Measurements from ENCODE around the gene ASTN2.
"Not testable (repeated sequence)": the region's sequence is repeated elsewhere in the genome, so short reads cannot be mapped to it uniquely, and the experiment has no call there.

The ASTN2 gene

DNA sequence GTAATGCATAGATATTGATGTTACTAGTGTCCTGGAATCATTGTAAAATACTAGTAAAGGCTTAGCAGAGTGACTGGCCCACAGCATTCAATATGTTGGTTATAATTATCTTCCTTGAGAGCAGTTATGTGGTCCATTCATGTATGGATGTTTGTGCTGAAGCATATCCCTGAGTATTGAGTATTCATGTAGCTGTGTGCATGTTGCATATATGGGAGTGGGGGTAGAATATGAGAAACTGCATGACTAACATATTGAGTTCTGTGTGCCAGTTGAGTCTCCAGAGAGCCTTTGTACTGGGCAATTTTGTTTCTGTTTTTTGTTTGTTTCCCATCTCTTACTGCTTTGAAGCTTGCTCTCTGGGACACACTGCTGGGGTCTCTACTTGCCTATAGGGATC lies 950.4 kb downstream of the ASTN2 start:
- Histone ChIP-seq H3K27ac (ENCODE audit: low read depth, low read length) (no peak overlapping the region), H3K4me3 (ENCODE audit: low read depth, low read length) (no peak overlapping the region), H3K27me3 (ENCODE audit: insufficient read depth, low read length) (no peaks in the 10 kb centered on the region), H3K36me3 (ENCODE audit: insufficient read depth, low read length) (no peaks in the 10 kb centered on the region), H2AFZ (ENCODE audit: low read length, unreplicated experiment) (no peak overlapping the region), H3K4me1 (ENCODE audit: control insufficient read depth, insufficient read depth, low read length, unreplicated experiment) (no peaks in the 10 kb centered on the region), H3K79me2 (ENCODE audit: control insufficient read depth, insufficient read depth, low read length, unreplicated experiment) (no peaks in the 10 kb centered on the region)

DNA sequence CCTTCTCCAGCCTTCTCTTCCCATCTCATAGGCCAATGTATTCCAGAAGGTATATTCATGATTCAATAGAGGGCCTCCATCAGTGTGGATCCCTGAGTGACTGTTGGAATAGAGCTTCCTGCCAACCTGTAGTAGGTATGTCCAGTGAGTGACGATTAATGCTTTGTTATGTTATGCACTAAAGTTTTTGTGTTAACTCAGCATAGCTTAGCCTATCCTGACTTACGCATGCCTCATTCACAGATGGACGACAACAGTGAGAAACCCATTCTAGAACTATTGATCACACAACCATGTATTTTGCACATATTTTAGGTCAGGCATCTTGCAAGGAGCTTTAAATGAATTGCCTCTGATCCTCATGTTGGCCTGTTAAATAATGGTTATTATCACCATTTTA lies 953.2 kb downstream of the ASTN2 start:
- H3K27me3 ChIP-seq (ENCODE audit: insufficient read depth, low read length), result no peaks in the 10 kb centered on the region
- H3K79me2 ChIP-seq (ENCODE audit: control insufficient read depth, insufficient read depth, low read length, unreplicated experiment), result no peaks in the 10 kb centered on the region
- no peak overlapping the region for H2AFZ ChIP-seq (ENCODE audit: low read length, unreplicated experiment)
- no peaks in the 10 kb centered on the region for H3K36me3 ChIP-seq (ENCODE audit: insufficient read depth, low read length)
- H3K27ac ChIP-seq (ENCODE audit: low read depth, low read length), result no peak overlapping the region
- H3K4me1 ChIP-seq (ENCODE audit: control insufficient read depth, insufficient read depth, low read length, unreplicated experiment), result no peaks in the 10 kb centered on the region
- no peak overlapping the region for H3K4me3 ChIP-seq (ENCODE audit: low read depth, low read length)

DNA sequence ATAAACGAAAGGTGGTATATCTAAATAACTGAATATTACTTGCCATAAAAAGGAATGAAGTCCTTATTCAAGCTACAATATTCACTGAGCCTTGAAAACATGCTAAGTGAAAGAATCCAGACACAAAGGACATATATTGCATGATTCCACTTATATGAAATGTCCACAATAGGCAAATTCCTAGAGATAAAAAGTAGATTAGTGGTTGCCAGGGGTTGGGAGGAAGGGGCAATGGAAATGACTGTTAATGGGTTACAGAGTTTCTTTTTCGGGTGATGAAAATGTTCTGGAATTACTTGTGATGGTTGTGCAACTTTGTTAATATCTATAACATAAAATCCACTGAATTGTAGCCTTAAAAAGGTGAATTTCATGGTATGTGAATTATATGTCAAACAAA lies 954.8 kb downstream of the ASTN2 start:
- Histone ChIP-seq H3K4me3 (ENCODE audit: low read depth, low read length) (no peak overlapping the region), H3K4me1 (ENCODE audit: control insufficient read depth, insufficient read depth, low read length, unreplicated experiment) (no peaks in the 10 kb centered on the region), H2AFZ (ENCODE audit: low read length, unreplicated experiment) (no peak overlapping the region), H3K36me3 (ENCODE audit: insufficient read depth, low read length) (no peaks in the 10 kb centered on the region), H3K79me2 (ENCODE audit: control insufficient read depth, insufficient read depth, low read length, unreplicated experiment) (no peaks in the 10 kb centered on the region), H3K27ac (ENCODE audit: low read depth, low read length) (no peak overlapping the region), H3K27me3 (ENCODE audit: insufficient read depth, low read length) (no peaks in the 10 kb centered on the region)

DNA sequence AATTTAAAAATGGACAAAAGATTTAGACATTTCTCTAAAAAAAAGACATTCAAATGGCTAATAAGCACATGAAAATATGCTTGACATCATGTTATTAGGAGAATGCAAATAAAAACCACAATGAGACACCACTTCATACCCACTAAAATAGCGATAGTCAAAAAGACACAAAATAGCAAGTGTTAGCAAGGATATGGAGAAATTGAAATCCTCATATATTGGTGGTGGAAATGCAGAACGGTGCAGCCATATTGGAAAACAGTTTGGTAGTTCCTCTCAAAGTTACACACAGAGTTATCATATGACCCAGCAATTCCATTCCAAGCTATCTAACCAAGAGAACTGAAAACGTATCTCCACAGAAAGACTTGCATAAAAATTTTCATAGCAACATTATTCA lies 955.3 kb downstream of the ASTN2 start:
- Histone ChIP-seq H2AFZ (ENCODE audit: low read length, unreplicated experiment) (no peak overlapping the region), H3K79me2 (ENCODE audit: control insufficient read depth, insufficient read depth, low read length, unreplicated experiment) (no peaks in the 10 kb centered on the region), H3K4me1 (ENCODE audit: control insufficient read depth, insufficient read depth, low read length, unreplicated experiment) (no peaks in the 10 kb centered on the region), H3K27ac (ENCODE audit: low read depth, low read length) (no peak overlapping the region), H3K27me3 (ENCODE audit: insufficient read depth, low read length) (no peaks in the 10 kb centered on the region), H3K4me3 (ENCODE audit: low read depth, low read length) (no peak overlapping the region), H3K36me3 (ENCODE audit: insufficient read depth, low read length) (no peaks in the 10 kb centered on the region)

DNA sequence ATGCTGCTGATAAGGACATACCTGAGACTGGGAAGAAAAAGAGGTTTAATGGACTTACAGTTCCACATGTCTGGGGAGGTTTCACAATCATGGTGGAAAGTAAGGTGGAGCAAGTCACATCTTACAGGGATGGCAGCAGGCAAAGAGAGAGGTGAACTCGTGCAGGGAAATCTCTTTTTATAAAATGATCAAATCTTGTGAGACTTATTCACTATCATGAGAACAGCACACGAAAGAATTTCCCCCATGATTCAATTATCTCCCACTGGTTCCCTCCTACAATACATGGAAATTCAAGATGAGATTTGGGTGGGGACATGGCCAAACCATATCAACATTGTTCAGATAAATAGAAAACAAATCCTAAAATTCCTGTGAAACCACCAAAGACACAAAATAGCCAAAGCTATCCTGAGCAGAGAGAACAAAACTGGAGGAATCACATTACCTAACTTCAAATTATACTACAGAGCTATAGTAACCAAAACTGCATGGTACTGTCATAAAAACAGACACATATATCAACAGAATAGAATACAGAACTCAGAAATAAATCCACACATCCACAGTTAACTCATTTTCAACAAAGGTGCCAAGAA lies 958.3 kb downstream of the ASTN2 start:
- Histone ChIP-seq H3K79me2 (ENCODE audit: control insufficient read depth, insufficient read depth, low read length, unreplicated experiment) (no peaks in the 10 kb centered on the region), H3K4me3 (ENCODE audit: low read depth, low read length) (no peak overlapping the region), H3K27ac (ENCODE audit: low read depth, low read length) (no peak overlapping the region), H3K27me3 (ENCODE audit: insufficient read depth, low read length) (no peaks in the 10 kb centered on the region), H2AFZ (ENCODE audit: low read length, unreplicated experiment) (no peak overlapping the region), H3K36me3 (ENCODE audit: insufficient read depth, low read length) (no peaks in the 10 kb centered on the region), H3K4me1 (ENCODE audit: control insufficient read depth, insufficient read depth, low read length, unreplicated experiment) (peaks cover 12% of the 10 kb centered on the region)

DNA sequence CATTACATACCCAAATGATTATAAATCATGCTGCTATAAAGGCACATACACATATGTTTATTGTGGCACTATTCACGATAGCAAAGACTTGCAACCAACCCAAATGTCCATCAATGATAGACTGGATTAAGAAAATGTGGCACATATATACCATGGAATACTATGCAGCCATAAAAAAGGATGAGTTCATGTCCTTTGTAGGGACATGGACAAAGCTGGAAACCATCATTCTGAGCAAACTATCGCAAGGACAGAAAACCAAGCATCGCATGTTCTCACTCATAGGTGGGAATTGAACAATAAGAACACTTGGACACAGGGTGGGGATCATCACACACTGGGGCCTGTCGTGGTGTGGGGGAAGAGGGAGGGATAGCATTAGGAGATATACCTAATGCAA lies 960.3 kb downstream of the ASTN2 start:
- not testable (repeated sequence) for H3K79me2 ChIP-seq (ENCODE audit: control insufficient read depth, insufficient read depth, low read length, unreplicated experiment); H3K36me3 ChIP-seq (ENCODE audit: insufficient read depth, low read length)

DNA sequence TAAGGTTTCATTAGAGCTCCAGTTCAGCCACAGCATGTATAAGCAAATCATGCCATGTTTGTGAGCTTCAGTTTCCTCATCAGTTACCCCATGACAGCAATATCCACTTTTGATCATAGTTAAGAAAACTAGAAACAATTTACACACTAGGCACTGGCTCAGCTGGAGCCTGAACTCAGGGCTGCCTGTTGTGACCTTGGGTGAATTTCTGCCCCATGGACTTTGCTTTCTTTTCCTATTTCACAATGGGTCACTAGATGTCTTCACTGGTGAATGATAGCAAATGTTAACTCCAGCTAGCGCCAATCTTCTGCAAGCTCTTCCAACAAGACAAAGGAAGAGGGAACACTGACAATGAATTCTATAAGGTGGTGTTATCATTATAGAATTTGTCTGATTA lies 961.1 kb downstream of the ASTN2 start:
- no peak overlapping the region for H2AFZ ChIP-seq (ENCODE audit: low read length, unreplicated experiment)
- no peak overlapping the region for H3K27ac ChIP-seq (ENCODE audit: low read depth, low read length)
- peaks cover 32% of the 10 kb centered on the region for H3K4me1 ChIP-seq (ENCODE audit: control insufficient read depth, insufficient read depth, low read length, unreplicated experiment)
- H3K27me3 ChIP-seq (ENCODE audit: insufficient read depth, low read length), result no peaks in the 10 kb centered on the region
- no peaks in the 10 kb centered on the region for H3K79me2 ChIP-seq (ENCODE audit: control insufficient read depth, insufficient read depth, low read length, unreplicated experiment)
- H3K36me3 ChIP-seq (ENCODE audit: insufficient read depth, low read length), result no peaks in the 10 kb centered on the region
- H3K4me3 ChIP-seq (ENCODE audit: low read depth, low read length), result no peak overlapping the region

More for the DNA sequence above, 960.3 kb downstream of the ASTN2 start:
- H3K27ac ChIP-seq (ENCODE audit: low read depth, low read length); H2AFZ ChIP-seq (ENCODE audit: low read length, unreplicated experiment); H3K27me3 ChIP-seq (ENCODE audit: insufficient read depth, low read length); H3K4me3 ChIP-seq (ENCODE audit: low read depth, low read length): not testable (repeated sequence)
- peaks cover 32% of the 10 kb centered on the region for H3K4me1 ChIP-seq (ENCODE audit: control insufficient read depth, insufficient read depth, low read length, unreplicated experiment)

DNA sequence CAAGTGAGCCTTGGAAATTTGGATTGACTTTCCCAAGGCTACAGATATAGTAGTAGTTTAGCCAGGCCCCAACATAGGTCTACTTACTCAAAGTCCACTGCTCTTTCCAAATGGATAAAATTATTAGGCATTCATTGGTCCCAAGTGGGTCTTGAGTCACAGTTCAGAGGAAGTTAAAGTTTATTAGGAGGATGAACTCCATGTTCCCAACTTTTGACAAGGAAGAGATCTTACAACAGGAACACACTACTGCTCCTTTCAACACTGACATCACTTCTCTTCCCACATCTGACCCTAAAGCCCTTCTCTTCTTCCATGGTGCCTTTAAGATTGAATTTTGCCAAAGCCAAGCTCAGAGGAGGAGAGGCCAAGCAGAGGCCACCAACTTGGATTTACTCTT lies 962.2 kb downstream of the ASTN2 start:
- peaks cover 32% of the 10 kb centered on the region for H3K4me1 ChIP-seq (ENCODE audit: control insufficient read depth, insufficient read depth, low read length, unreplicated experiment)
- no peaks in the 10 kb centered on the region for H3K79me2 ChIP-seq (ENCODE audit: control insufficient read depth, insufficient read depth, low read length, unreplicated experiment)

DNA sequence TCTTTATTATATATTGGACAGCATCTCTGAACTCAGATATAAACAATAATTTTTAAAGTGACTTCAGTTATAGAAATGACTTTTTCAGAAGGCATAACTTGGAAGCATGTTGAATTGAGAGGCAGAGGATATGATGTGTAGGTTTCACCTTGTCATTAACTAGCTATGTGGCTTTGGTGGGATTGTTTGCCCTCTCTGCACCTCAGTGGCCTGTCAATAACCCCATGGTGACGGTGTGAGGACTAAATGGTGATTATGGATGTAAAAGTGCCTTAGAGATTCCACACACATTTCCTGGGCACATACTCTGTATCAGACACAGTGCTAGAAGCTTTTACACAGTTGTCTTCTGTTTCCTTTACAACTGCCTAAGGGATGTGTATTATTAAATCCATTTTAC lies 962.6 kb downstream of the ASTN2 start:
- no peaks in the 10 kb centered on the region for H3K36me3 ChIP-seq (ENCODE audit: insufficient read depth, low read length)
- H2AFZ ChIP-seq (ENCODE audit: low read length, unreplicated experiment), result no peak overlapping the region
- no peak overlapping the region for H3K4me3 ChIP-seq (ENCODE audit: low read depth, low read length)
- H3K27me3 ChIP-seq (ENCODE audit: insufficient read depth, low read length), result no peaks in the 10 kb centered on the region
- H3K4me1 ChIP-seq (ENCODE audit: control insufficient read depth, insufficient read depth, low read length, unreplicated experiment), result peaks cover 32% of the 10 kb centered on the region
- H3K27ac ChIP-seq (ENCODE audit: low read depth, low read length), result 0 out of 2 replicates have a peak overlapping the region, but pooled peaks have one; percentile 9
- no peaks in the 10 kb centered on the region for H3K79me2 ChIP-seq (ENCODE audit: control insufficient read depth, insufficient read depth, low read length, unreplicated experiment)

More for the DNA sequence above, 962.2 kb downstream of the ASTN2 start:
- Histone ChIP-seq H3K27ac (ENCODE audit: low read depth, low read length) (peak overlapping the region; percentile 9; the same call in 1 of the 2 replicates), H3K36me3 (ENCODE audit: insufficient read depth, low read length) (no peaks in the 10 kb centered on the region), H3K4me3 (ENCODE audit: low read depth, low read length) (no peak overlapping the region), H2AFZ (ENCODE audit: low read length, unreplicated experiment) (no peak overlapping the region), H3K27me3 (ENCODE audit: insufficient read depth, low read length) (no peaks in the 10 kb centered on the region)

DNA sequence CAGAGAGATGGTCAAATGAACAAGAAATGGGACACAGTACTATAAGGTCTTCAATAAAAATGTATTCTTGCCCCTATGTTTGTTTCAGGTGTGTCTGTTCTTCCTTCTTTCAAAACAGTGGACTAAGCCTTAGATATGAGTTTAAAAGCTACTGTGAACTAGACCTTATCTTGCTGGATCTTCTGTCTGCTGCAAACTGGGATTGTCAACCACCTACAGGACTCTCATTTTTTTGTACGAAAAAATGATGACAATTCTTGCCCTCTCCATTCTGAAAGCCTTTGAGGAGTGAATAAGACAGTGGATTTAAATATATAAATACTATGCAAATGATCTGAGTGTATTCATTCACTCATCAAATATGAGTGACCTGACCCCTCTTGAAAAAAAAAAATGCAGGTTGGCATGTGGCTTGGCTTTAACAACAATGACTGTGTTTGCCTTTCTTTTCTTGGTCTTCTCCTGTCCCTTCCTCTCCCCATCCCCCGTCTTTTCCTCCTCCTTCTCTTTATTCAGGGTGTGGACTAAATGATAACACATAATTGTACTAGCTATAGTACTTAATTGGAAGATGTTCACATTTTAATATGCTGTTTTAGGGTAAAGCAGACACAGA lies 963.2 kb downstream of the ASTN2 start:
- peaks cover 32% of the 10 kb centered on the region for H3K4me1 ChIP-seq (ENCODE audit: control insufficient read depth, insufficient read depth, low read length, unreplicated experiment)
- no peaks in the 10 kb centered on the region for H3K27me3 ChIP-seq (ENCODE audit: insufficient read depth, low read length)
- H3K79me2 ChIP-seq (ENCODE audit: control insufficient read depth, insufficient read depth, low read length, unreplicated experiment), result no peaks in the 10 kb centered on the region
- no peak overlapping the region for H3K4me3 ChIP-seq (ENCODE audit: low read depth, low read length)
- H3K36me3 ChIP-seq (ENCODE audit: insufficient read depth, low read length), result no peaks in the 10 kb centered on the region
- H2AFZ ChIP-seq (ENCODE audit: low read length, unreplicated experiment), result no peak overlapping the region
- peak overlapping the region; percentile 70; the same call in 1 of the 2 replicates for H3K27ac ChIP-seq (ENCODE audit: low read depth, low read length)

DNA sequence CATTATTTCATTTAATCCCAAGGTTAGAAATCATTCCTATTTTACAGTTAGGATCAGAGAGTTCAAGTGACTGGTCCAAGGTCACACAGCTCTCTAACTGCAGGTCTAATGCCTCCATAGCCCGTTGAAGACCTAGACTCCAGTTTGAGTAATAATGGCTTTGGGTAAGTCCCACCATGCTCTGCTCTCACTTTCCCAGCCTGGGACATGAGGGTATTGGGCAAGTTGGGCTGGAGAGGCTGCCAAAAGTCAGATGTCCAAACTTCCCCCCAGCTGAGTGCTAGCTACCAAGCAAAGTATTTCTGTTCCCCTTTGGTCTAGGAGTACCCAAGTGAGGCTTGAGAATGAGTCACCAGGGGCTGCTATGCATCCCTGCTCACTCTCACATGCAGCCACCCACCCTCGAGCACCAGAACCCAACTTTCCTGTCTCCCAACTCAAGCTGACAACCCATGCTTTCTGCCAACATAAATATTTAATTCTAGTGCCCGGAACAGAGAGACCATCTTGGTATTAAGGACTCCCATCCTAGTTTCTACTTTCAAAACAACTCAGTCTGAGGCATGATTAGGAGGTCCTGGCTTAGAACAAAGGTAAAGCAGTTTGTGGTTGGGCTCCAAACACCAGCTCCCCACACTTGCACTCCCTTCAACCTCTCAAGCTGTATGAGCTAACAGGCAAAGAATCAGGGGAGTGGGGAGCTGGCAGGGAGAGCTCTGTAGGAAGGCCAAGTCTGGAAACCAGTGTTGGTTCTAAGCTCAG lies 964.3 kb downstream of the ASTN2 start:
- Histone ChIP-seq H3K79me2 (ENCODE audit: control insufficient read depth, insufficient read depth, low read length, unreplicated experiment) (no peaks in the 10 kb centered on the region), H3K27me3 (ENCODE audit: insufficient read depth, low read length) (no peaks in the 10 kb centered on the region), H3K36me3 (ENCODE audit: insufficient read depth, low read length) (no peaks in the 10 kb centered on the region), H3K4me1 (ENCODE audit: control insufficient read depth, insufficient read depth, low read length, unreplicated experiment) (peaks cover 32% of the 10 kb centered on the region), H3K4me3 (ENCODE audit: low read depth, low read length) (no peak overlapping the region), H3K27ac (ENCODE audit: low read depth, low read length) (peak overlapping the region; percentile 70), H2AFZ (ENCODE audit: low read length, unreplicated experiment) (no peak overlapping the region)
